OCI-LY7 (cell line): ENCODE measurements around the gene SBF1. TPM values are rescaled to one million over a fixed set of nuclear protein-coding genes. Genes with fewer than 3 reads are reported as not detected.

Experiments
- BruUV-seq: library from RNA; stranded (reverse); fragments of 400-500 nt; replicated peaks from 2 replicates; lab custom pipeline; 2021; lab: Mats Ljungman, UMichigan
- CTCF ChIA-PET: fragments of 300-600 bp; sonication (Branson Sonifier 250); formaldehyde crosslinking; loops from one replicate; lab custom pipeline; 2022; ENCODE audit warnings: antibody characterized with exemption; ENCODE audit not compliant: unreplicated experiment; lab: Charles Lee
- POLR2A ChIA-PET: fragments of 300-600 bp; sonication (Branson Sonifier 250); formaldehyde crosslinking; loops from one replicate; lab custom pipeline; 2022; ENCODE audit warnings: antibody characterized with exemption; lab: Charles Lee
- DNase-seq: peaks from one replicate; pipeline ENCODE4 v3.0.0-alpha.2; 2015; ENCODE audit warnings: low spot score
- H2AFZ ChIP-seq: fragments of 200-600 bp; sonication (generic), shearing (Covaris generic); 2 replicates; pipeline ENCODE4 v1.6.1; 2014; ENCODE audit warnings: mild to moderate bottlenecking, antibody characterized with exemption, low read length, moderate library complexity
- H3K27ac ChIP-seq: fragments of 200-600 bp; sonication (generic); 2 replicates; pipeline ENCODE4 v1.5.1; 2014; ENCODE audit warnings: mixed run types, low read depth, mild to moderate bottlenecking, moderate library complexity, low read length, inconsistent platforms; ENCODE audit not compliant: poor library complexity, severe bottlenecking
- H3K36me3 ChIP-seq: fragments of 200-600 bp; sonication (generic); 2 replicates; pipeline ENCODE4 v1.6.1; 2014; ENCODE audit warnings: mild to moderate bottlenecking, antibody characterized with exemption, low read length, moderate library complexity, mixed read lengths; ENCODE audit not compliant: insufficient read depth
- H3K4me1 ChIP-seq: fragments of 200-600 bp; sonication (generic); 2 replicates; pipeline ENCODE4 v1.5.1; 2014; ENCODE audit warnings: mild to moderate bottlenecking, low read length; ENCODE audit not compliant: insufficient read depth, poor library complexity, severe bottlenecking
- H3K4me2 ChIP-seq: fragments of 200-600 bp; sonication (generic); 2 replicates; pipeline ENCODE4 v1.6.1; 2014; ENCODE audit warnings: mild to moderate bottlenecking, low read length
- H3K4me3 ChIP-seq: fragments of 200-600 bp; sonication (generic); 2 replicates; pipeline ENCODE4 v1.5.1; 2014; ENCODE audit warnings: mild to moderate bottlenecking, low read depth, low read length; ENCODE audit not compliant: poor library complexity, severe bottlenecking
- H3K79me2 ChIP-seq: fragments of 200-600 bp; sonication (generic); 2 replicates; pipeline ENCODE4 v1.6.1; 2016; ENCODE audit warnings: low read depth, mild to moderate bottlenecking, low read length, moderate library complexity, mixed read lengths; ENCODE audit not compliant: insufficient read depth
- H3K9me2 ChIP-seq: fragments of 200-600 bp; sonication (generic); 2 replicates; pipeline ENCODE4 v1.6.1; 2016; ENCODE audit warnings: mild to moderate bottlenecking, low read length, mixed read lengths; ENCODE audit not compliant: insufficient read depth
- H3K9me3 ChIP-seq: fragments of 200-600 bp; sonication (generic); 2 replicates; pipeline ENCODE4 v1.6.1; 2014; ENCODE audit warnings: mild to moderate bottlenecking, mixed run types, low read length, mixed read lengths
- H4K20me1 ChIP-seq: fragments of 200-600 bp; sonication (generic); 2 replicates; pipeline ENCODE4 v1.6.1; 2014; ENCODE audit warnings: mild to moderate bottlenecking, antibody characterized with exemption, low read length, moderate library complexity, mixed read lengths; ENCODE audit not compliant: insufficient read depth
- EZH2phosphoT487 ChIP-seq: fragments of 200-600 bp; sonication (generic); IDR thresholded peaks from 2 replicates; pipeline ENCODE4 v1.6.1; 2018; ENCODE audit warnings: low read depth, borderline replicate concordance, mild to moderate bottlenecking, mixed run types, antibody characterized with exemption, low read length, moderate library complexity, mixed read lengths
- intact Hi-C: fragments of 100-400 bp; cut with micrococcal nuclease; formaldehyde crosslinking; loops from one replicate; pipeline ENCODE4 v1.10.0; 2022; ENCODE audit not compliant: unreplicated experiment
- total RNA-seq, 2 experiments: library from RNA; depleted of rRNA in 1 of 2; stranded (reverse); fragments of >200 nt in 1 of 2; shearing (Covaris generic) in 1 of 2; gene quantifications; 2 replicates each; pipeline ENCODE4 v1.2.3, GENCODE V29; 2014 to 2022
- TF ChIP-seq, protein P1 (sequence below): fragments of 200-600 bp; sonication (generic); conservative IDR thresholded peaks from 2 replicates; pipeline ENCODE4 v1.5.1; 2014; ENCODE audit warnings: mild to moderate bottlenecking, antibody characterized with exemption, low read length, moderate library complexity, mixed read lengths

SBF1 gene
- total RNA-seq, 2 experiments from 2014 or later: 177 to 181 TPM

DNA sequence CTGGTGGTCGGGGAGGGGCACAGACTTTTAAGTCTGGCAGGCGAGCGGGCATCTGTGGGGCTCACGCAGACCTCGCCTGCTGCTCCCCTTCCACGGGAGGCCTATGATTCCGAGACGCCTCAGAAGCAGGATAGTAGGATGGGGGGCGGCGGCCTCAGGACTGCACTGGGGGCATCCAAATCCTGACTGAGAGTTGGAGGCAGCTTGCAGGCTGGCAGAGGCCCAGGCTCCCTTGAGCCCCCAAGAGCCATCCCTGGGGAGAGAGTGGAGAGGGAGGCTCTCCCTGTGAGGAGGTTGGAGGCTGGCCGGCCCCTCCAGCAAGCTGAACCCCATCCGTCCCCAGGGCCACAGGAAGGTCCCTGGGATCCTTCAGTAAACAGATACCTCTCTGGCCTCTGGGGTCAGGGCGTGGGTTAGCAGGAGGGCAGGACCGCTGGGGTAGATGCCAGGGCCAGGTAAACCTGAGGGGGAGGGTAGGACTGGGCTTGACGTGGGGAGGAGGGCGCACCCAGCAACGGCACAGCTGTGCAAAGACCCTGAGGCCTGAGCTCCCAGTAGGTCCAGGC is 33.3 kb downstream of the SBF1 start:
- no peaks in the 10 kb centered on the region for H3K79me2 ChIP-seq
- H3K4me2 ChIP-seq: no peak overlapping the region
- no TSS peak for BruUV-seq
- no peak overlapping the region for H2AFZ ChIP-seq
- no peak overlapping the region for H3K27ac ChIP-seq
- intact Hi-C loops: no loop called here
- no peak overlapping the region for H3K4me3 ChIP-seq
- H3K36me3 ChIP-seq: peaks cover 76% of the 10 kb centered on the region
- DNase-seq: no peak
- H4K20me1 ChIP-seq: no peaks in the 10 kb centered on the region
- TF ChIP-seq, protein P1, sequence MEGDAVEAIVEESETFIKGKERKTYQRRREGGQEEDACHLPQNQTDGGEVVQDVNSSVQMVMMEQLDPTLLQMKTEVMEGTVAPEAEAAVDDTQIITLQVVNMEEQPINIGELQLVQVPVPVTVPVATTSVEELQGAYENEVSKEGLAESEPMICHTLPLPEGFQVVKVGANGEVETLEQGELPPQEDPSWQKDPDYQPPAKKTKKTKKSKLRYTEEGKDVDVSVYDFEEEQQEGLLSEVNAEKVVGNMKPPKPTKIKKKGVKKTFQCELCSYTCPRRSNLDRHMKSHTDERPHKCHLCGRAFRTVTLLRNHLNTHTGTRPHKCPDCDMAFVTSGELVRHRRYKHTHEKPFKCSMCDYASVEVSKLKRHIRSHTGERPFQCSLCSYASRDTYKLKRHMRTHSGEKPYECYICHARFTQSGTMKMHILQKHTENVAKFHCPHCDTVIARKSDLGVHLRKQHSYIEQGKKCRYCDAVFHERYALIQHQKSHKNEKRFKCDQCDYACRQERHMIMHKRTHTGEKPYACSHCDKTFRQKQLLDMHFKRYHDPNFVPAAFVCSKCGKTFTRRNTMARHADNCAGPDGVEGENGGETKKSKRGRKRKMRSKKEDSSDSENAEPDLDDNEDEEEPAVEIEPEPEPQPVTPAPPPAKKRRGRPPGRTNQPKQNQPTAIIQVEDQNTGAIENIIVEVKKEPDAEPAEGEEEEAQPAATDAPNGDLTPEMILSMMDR: no peak
- no peak for TF ChIP-seq EZH2phosphoT487
- ChIA-PET CTCF (no interaction called here), POLR2A (no interaction called here)
- H3K4me1 ChIP-seq: peaks cover 22% of the 10 kb centered on the region
- H3K9me2 ChIP-seq: no peaks in the 10 kb centered on the region
- no peaks in the 10 kb centered on the region for H3K9me3 ChIP-seq

DNA sequence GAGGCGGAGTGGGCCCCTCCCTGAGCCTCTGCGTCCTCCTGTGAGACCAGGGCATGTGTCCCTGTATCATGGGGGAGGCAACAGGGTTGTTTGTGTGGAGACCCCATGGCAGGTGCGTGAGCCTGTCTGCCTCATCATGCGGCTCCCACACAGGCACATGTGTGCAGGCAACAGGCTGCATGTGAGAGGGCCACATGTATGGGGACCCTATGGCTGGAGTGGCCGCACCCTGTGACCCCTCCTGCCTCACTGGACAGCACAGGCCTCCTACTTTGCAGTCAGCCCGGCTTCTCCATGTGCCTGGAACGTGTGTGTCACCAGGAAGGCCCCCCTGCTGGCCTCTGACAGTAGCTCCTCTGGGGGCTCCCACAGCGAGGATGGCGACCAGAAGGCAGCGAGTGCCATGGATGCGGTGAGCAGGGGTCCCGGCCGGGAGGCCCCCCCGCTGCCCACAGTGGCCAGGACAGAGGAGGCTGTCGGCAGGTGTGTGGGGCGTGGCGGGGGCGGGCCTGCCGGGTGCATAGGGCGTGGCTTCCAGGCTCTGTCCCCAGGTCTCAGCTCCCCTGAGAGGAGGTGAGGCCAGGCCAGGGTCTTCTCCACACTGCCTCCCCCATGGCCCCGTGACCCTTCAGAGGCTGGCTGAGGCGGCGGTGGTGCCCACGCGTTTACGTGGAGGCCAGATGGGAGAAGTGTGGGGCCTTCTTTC is 34.1 kb downstream of the SBF1 start:
- no peaks in the 10 kb centered on the region for H4K20me1 ChIP-seq
- intact Hi-C loops: no loop called here
- no peaks in the 10 kb centered on the region for H3K79me2 ChIP-seq
- no peak overlapping the region for H3K4me2 ChIP-seq
- H3K27ac ChIP-seq: no peak overlapping the region
- no peaks in the 10 kb centered on the region for H3K9me3 ChIP-seq
- H3K36me3 ChIP-seq: peaks cover 72% of the 10 kb centered on the region
- ChIA-PET CTCF (no interaction called here), POLR2A (no interaction called here)
- BruUV-seq: no TSS peak
- DNase-seq: no peak
- H3K4me1 ChIP-seq: peaks cover 14% of the 10 kb centered on the region
- TF ChIP-seq EZH2phosphoT487: no peak
- TF ChIP-seq, protein P1: no peak
- H3K9me2 ChIP-seq: no peaks in the 10 kb centered on the region
- H3K4me3 ChIP-seq: no peak overlapping the region
- H2AFZ ChIP-seq: no peak overlapping the region

DNA sequence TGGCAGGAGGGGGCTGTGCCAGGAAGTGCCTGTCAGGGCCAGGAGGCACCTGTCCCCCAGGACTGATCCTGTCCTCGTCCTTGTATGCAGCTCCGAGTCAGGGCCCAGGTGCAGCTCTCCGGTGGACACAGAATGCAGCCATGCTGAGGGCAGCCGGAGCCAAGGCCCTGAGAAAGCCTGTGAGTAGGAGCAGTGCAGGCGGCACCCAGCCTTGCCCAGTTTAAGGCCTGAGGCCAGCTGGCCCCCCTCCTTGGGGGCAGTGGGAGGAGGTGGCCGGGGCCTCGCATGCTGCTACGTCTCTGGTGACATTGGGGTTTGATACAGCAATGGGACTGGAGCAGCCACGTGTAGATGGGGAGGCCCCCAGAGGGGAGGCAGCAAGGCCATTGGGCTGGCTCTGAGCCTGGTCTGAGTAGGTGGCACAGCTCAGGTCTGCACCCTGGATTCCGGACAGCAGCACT is 34.9 kb downstream of the SBF1 start:
- H2AFZ ChIP-seq: no peak overlapping the region
- no peaks in the 10 kb centered on the region for H3K79me2 ChIP-seq
- no TSS peak for BruUV-seq
- CTCF ChIA-PET: no interaction called here
- POLR2A ChIA-PET: no interaction called here
- no peaks in the 10 kb centered on the region for H4K20me1 ChIP-seq
- no peaks in the 10 kb centered on the region for H3K9me2 ChIP-seq
- intact Hi-C loops: no loop called here
- no peak for DNase-seq
- no peak for TF ChIP-seq EZH2phosphoT487
- TF ChIP-seq, protein P1: no peak
- peaks cover 6% of the 10 kb centered on the region for H3K4me1 ChIP-seq
- no peak overlapping the region for H3K27ac ChIP-seq
- H3K4me2 ChIP-seq: no peak overlapping the region
- no peaks in the 10 kb centered on the region for H3K9me3 ChIP-seq
- no peak overlapping the region for H3K4me3 ChIP-seq
- H3K36me3 ChIP-seq: peaks cover 72% of the 10 kb centered on the region
